ENCODE measurements around the gene GRIK4. TPM values are rescaled to one million over a fixed set of nuclear protein-coding genes. Genes with fewer than 3 reads are reported as not detected.

The GRIK4 gene
- total RNA-seq, 2 experiments from 2014 or later: 0.06 TPM; not detected in 1

DNA sequence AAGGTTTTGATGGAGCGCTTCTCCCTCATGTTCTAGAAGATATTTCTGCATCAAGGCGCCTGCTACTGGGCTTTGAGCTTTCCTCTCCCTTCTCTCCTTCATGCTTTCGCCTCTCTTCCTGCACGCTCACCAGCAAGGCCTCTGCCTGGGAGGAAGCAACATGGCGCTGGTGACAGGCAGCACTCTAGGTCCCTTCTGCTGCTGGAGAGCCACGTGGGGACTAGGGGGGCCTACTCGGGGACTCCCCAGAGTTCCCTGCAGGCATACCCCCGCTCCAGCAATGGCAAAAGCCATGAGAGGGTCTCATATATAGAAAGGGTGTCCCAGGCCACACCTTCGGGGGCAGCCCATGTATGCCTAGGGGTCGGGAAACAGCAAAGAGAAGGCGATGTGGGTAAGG lies 49.7 kb downstream of the GRIK4 start:
- Histone ChIP-seq H2AFZ (ENCODE audit: low read length) (no peak overlapping the region), H3K9me3 (ENCODE audit: low read length) (no peaks in the 10 kb centered on the region), H3K4me2 (ENCODE audit: low read length) (no peak overlapping the region), H3K9me2 (ENCODE audit: insufficient read depth, low read length) (no peaks in the 10 kb centered on the region), H3K4me3 (ENCODE audit: low read depth, low read length, poor library complexity, severe bottlenecking) (no peak overlapping the region), H3K36me3 (ENCODE audit: insufficient read depth, low read length) (no peaks in the 10 kb centered on the region), H4K20me1 (ENCODE audit: insufficient read depth, low read length) (no peaks in the 10 kb centered on the region), H3K79me2 (ENCODE audit: insufficient read depth, low read depth, low read length) (no peaks in the 10 kb centered on the region), H3K27ac (ENCODE audit: low read depth, low read length, poor library complexity, severe bottlenecking) (no peak overlapping the region), H3K4me1 (ENCODE audit: insufficient read depth, low read length, poor library complexity, severe bottlenecking) (no peaks in the 10 kb centered on the region)
- BruUV-seq (replicated peaks): no TSS peak
- TF ChIP-seq, protein P1, sequence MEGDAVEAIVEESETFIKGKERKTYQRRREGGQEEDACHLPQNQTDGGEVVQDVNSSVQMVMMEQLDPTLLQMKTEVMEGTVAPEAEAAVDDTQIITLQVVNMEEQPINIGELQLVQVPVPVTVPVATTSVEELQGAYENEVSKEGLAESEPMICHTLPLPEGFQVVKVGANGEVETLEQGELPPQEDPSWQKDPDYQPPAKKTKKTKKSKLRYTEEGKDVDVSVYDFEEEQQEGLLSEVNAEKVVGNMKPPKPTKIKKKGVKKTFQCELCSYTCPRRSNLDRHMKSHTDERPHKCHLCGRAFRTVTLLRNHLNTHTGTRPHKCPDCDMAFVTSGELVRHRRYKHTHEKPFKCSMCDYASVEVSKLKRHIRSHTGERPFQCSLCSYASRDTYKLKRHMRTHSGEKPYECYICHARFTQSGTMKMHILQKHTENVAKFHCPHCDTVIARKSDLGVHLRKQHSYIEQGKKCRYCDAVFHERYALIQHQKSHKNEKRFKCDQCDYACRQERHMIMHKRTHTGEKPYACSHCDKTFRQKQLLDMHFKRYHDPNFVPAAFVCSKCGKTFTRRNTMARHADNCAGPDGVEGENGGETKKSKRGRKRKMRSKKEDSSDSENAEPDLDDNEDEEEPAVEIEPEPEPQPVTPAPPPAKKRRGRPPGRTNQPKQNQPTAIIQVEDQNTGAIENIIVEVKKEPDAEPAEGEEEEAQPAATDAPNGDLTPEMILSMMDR (conservative IDR thresholded peaks at IDR 0.05; ENCODE audit: low read length): no peak
- no peak for TF ChIP-seq EZH2phosphoT487 (IDR thresholded peaks at IDR 0.05; ENCODE audit: borderline replicate concordance, low read depth, low read length)
- DNase-seq (ENCODE audit: low spot score): no peak
- ChIA-PET CTCF (ENCODE audit: unreplicated experiment) (no interaction called here), POLR2A (no interaction called here)
- intact Hi-C loops (cut with micrococcal nuclease; ENCODE audit: unreplicated experiment): no loop called here

GRCh38 chr11:120562806-120563425 lies 51.4 kb downstream of the GRIK4 start:
- Histone ChIP-seq H3K4me3 (ENCODE audit: low read depth, low read length, poor library complexity, severe bottlenecking) (no peak overlapping the region), H3K4me1 (ENCODE audit: insufficient read depth, low read length, poor library complexity, severe bottlenecking) (no peaks in the 10 kb centered on the region), H3K36me3 (ENCODE audit: insufficient read depth, low read length) (no peaks in the 10 kb centered on the region), H3K27ac (ENCODE audit: low read depth, low read length, poor library complexity, severe bottlenecking) (no peak overlapping the region), H4K20me1 (ENCODE audit: insufficient read depth, low read length) (no peaks in the 10 kb centered on the region), H3K4me2 (ENCODE audit: low read length) (no peak overlapping the region), H3K9me2 (ENCODE audit: insufficient read depth, low read length) (no peaks in the 10 kb centered on the region), H2AFZ (ENCODE audit: low read length) (no peak overlapping the region), H3K79me2 (ENCODE audit: insufficient read depth, low read depth, low read length) (no peaks in the 10 kb centered on the region), H3K9me3 (ENCODE audit: low read length) (no peaks in the 10 kb centered on the region)
- ChIA-PET POLR2A (interaction anchor here (0.9 to 1.0 kb wide), 2 partner anchors 62 to 369 kb away, joined by 3 read pairs; no protein-coding TSS in a partner anchor), CTCF (ENCODE audit: unreplicated experiment) (no interaction called here)
- intact Hi-C loops (cut with micrococcal nuclease; ENCODE audit: unreplicated experiment): no loop called here
- no TSS peak for BruUV-seq (replicated peaks)
- TF ChIP-seq, protein P1 (conservative IDR thresholded peaks at IDR 0.05; ENCODE audit: low read length): no peak
- TF ChIP-seq EZH2phosphoT487 (IDR thresholded peaks at IDR 0.05; ENCODE audit: borderline replicate concordance, low read depth, low read length): no peak
- DNase-seq (ENCODE audit: low spot score): no peak

DNA sequence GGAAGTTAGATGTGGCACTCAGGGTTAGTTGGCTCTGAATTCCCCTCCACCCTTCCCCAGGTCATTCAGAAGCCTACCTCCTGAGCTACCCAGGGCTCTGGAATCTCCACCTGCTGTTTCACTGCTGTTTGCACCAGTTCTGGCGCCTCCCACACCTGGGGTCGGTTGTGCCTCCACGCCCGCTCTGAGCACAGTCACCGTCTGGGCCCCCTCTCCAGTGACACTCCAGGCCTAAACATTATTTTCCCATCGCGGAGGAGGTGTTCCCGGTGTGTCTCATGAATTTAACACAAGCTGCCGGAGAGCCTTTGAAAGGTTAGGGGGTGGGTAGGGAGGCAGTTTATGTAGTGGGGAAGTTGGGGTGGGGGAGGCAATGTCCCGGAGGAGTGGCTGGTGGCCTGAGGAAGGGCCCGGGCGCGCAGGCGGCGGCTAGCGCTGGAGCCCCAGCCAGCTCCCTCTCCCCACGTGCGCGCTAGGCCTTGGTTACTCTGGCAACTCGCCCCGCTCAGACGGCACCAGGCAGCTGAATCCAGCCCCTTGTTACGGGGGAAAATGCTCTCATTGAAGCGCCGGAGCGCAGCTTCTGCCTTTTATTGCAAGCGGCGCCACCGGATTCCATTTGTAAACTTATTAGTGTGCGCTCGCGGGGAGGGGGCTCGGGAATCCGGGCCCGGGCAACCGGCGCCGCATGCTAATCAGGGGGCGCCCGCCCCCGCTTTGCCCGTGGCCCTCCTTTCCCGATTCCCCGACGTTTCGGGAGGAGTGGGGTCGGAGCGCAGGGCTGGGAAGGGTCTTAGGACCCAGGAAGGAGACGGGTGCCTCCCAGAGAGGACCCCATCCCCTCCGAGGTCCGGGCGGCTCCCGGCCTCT lies 52.4 kb downstream of the GRIK4 start:
- Histone ChIP-seq H3K79me2 (ENCODE audit: insufficient read depth, low read depth, low read length) (no peaks in the 10 kb centered on the region), H3K36me3 (ENCODE audit: insufficient read depth, low read length) (no peaks in the 10 kb centered on the region), H3K4me2 (ENCODE audit: low read length) (no peak overlapping the region), H3K27ac (ENCODE audit: low read depth, low read length, poor library complexity, severe bottlenecking) (no peak overlapping the region), H4K20me1 (ENCODE audit: insufficient read depth, low read length) (no peaks in the 10 kb centered on the region), H3K9me2 (ENCODE audit: insufficient read depth, low read length) (no peaks in the 10 kb centered on the region), H3K4me3 (ENCODE audit: low read depth, low read length, poor library complexity, severe bottlenecking) (no peak overlapping the region), H2AFZ (ENCODE audit: low read length) (no peak overlapping the region), H3K9me3 (ENCODE audit: low read length) (no peaks in the 10 kb centered on the region), H3K4me1 (ENCODE audit: insufficient read depth, low read length, poor library complexity, severe bottlenecking) (no peaks in the 10 kb centered on the region)
- CTCF ChIA-PET (ENCODE audit: unreplicated experiment): no interaction called here
- no TSS peak for BruUV-seq (replicated peaks)
- intact Hi-C loops (cut with micrococcal nuclease; ENCODE audit: unreplicated experiment): no loop called here
- no peak for TF ChIP-seq EZH2phosphoT487 (IDR thresholded peaks at IDR 0.05; ENCODE audit: borderline replicate concordance, low read depth, low read length)
- TF ChIP-seq, protein P1 (conservative IDR thresholded peaks at IDR 0.05; ENCODE audit: low read length): no peak
- POLR2A ChIA-PET: no interaction called here
- no peak for DNase-seq (ENCODE audit: low spot score)

Measured in OCI-LY7 (cell line).